Ramos (cell line): ENCODE data around the gene NCKAP1.

ENCODE experiments used
- in situ Hi-C: fragments of 300-500 bp; cut with MboI; formaldehyde crosslinking; loops from one replicate; pipeline ENCODE4 v1.14.3; 2022; ENCODE audit warnings: low sequenced_read_pairs; ENCODE audit not compliant: unreplicated experiment

NCKAP1 gene

GRCh38 chr2:182954789-182955188 lies 83.5 kb downstream of the NCKAP1 start:
- in situ Hi-C loops = no loop called here

- in situ Hi-C loops = no loop called here
Measured at GRCh38 chr2:182952741-182953450, 85.4 kb downstream of the NCKAP1 start.

- in situ Hi-C loops = no loop called here
Measured at GRCh38 chr2:182951948-182952663, 86.2 kb downstream of the NCKAP1 start.

GRCh38 chr2:182950546-182950945 lies 87.7 kb downstream of the NCKAP1 start:
- in situ Hi-C loops = no loop called here

GRCh38 chr2:182949572-182950189 lies 88.6 kb downstream of the NCKAP1 start:
- in situ Hi-C loops = no loop called here

- in situ Hi-C loops = no loop called here
Measured at GRCh38 chr2:182949052-182949451, 89.2 kb downstream of the NCKAP1 start.

DNA sequence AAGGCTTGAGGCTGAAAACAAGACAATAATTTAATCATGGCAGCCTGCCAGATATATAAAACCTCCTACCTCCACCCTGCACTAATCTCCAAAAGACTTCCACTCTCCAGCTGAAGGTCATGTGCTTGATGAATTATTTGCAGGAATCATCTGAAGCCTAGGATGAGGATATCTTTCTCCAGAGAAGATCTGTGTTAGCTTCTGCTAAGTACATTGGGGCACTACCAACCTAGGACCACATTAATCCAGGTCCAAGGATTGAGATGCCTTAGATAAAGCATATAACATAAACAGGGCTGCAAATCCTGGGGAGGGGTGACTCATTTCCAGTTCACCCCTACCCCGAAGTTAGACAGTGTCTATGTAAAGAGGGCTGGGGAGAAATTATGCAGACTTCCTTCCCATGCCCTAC lies 91.3 kb downstream of the NCKAP1 start:
- in situ Hi-C loops = no loop called here

DNA sequence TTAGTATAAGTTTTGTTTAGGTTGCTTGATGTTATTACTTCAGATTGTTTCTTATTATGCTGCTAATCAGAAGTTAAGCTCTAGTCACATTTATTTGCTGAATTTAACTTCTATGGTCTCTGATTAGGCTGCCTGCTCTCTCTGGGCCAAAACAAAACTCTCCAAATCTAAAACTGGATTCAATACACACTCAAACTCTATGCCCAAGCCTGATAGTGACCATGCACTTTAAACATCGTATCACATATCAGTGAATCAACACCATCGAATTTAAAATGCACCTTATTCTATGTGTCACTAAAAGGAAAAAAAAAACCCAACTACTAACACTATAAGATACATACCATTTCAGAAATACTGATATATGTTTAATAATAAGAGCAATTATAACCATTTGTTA lies 94.9 kb downstream of the NCKAP1 start:
- in situ Hi-C loops = no loop called here

GRCh38 chr2:182942756-182943155 lies 95.5 kb downstream of the NCKAP1 start:
- in situ Hi-C loops = no loop called here

- in situ Hi-C loops = no loop called here
Measured at GRCh38 chr2:182941919-182942318, 96.3 kb downstream of the NCKAP1 start.

- in situ Hi-C loops = no loop called here
Measured at GRCh38 chr2:182941121-182941722, 97.0 kb downstream of the NCKAP1 start.

DNA sequence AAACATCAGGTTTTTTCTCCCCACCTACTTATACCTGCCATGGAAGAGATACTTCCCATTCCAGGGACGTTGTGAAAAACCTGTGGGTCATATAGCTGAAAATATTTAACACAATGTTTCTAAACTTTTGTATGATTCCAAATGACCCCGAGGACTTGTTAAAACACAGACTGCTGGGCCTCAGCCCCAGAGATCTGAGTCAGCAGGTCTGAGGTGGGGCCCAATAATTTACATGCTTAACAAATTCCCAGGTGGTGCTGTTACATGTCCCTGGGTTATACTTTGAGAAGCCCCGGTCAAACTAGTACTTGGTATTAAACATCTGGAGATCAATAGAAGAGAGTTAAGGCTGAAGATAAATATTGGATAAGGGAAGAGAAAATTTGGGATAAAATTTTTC lies 100.4 kb downstream of the NCKAP1 start:
- in situ Hi-C loops = no loop called here

DNA sequence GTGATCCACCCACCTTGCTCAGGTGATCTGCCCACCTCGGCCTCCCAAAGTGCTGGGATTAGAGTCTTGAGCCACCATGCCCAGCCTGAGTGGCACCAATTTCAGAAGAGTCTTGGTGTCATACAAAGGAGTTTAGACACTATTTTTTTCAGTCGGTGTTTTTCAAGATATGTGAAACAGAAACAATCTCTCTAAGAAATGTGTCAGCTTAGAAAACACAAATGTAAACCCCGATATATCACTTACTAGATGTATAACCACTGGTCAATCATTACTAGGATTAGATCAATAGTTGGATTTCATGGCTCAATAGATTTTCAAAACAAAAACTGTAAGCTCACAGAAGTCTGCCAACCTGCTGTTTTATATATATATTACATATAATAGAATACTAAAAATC lies 104.6 kb downstream of the NCKAP1 start:
- in situ Hi-C loops = no loop called here

GRCh38 chr2:182929972-182930371 lies 108.3 kb downstream of the NCKAP1 start:
- in situ Hi-C loops = no loop called here

- in situ Hi-C loops = no loop called here
Measured at GRCh38 chr2:182924306-182924705, 114.0 kb downstream of the NCKAP1 start.

DNA sequence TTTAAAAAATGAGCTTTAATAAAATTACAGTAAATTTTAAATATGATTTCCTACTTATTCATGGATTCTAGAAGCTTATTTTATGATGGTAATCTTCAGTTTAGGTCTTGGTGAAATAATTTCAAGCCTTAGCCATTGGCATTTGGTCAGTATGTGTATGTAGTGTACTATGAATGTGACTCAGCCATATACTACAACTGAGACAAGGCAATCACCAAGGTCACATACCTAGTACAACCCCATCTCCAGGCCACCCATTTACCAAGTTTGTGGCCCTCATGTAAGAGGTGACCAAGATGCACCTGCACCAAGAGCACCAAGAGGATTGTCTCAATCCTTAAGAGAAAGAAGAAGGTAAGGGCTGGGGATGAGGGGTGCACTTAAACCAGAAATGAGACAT lies 117.0 kb downstream of the NCKAP1 start:
- in situ Hi-C loops = no loop called here

DNA sequence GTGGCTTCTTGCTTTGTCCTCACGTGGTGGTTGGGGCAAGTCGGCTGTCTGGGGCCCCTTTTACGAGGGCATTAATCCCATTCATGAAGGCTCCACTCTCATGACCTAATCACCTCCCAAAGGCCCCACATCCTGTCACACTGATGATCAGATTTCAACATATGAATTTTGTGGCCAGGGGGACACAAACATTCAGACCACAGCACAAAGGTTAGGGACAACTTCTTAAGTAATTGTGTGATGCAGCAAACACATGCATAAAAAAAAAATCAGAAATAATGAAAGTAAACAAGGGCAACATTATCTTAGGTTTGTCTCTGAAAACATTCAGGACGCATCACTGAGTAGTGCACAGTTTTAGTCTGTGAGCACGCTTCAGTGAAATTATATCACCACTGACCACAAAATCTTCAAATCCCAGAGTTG lies 117.6 kb downstream of the NCKAP1 start:
- in situ Hi-C loops = no loop called here

- in situ Hi-C loops = no loop called here
Measured at GRCh38 chr2:182920089-182920488, 118.2 kb downstream of the NCKAP1 start.

DNA sequence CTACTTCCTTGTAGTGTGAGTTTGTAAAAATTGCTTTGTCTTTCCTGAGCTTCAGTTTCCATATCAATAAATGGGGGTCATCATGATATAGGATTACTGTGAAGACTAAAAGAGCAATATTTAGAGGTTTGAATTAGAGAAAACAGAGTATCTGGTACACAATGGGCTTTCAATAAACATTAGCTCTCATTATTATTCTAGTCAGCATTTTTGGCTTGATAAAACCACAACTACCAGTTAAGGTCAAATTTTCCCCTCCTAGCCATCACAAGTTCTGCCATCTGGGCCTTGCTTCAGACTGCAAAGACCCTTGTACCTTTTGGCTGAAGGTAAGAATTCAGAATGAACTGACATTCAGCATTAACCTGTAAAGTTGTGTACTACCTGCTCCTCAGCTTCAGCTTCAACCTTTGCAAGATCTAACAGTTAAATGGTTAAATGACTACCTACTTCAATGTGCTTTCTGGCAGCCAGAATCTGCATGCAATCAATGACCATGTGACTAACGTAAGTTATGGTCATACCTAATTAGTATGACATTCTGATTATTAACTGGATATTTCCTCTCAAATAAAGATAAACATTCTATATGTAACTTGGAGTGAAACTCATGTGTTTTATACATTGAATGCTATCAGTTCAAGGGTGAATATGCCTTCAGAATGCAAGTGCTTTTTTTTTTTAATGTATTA lies 119.2 kb downstream of the NCKAP1 start:
- in situ Hi-C loops = no loop called here

- in situ Hi-C loops = no loop called here
Measured at GRCh38 chr2:182917924-182918323, 120.3 kb downstream of the NCKAP1 start.
